Body of pancreas (tissue), 4 donors: Measurements from ENCODE around the gene B3GNT2. TPM values are rescaled to one million over a fixed set of nuclear protein-coding genes. Genes with fewer than 3 reads are reported as not detected.

Experiments used
- ATAC-seq: fragments of 150-250 bp; one replicate; pipeline ENCODE4 v1.9.1; 2016
- DNase-seq, 4 donors: peaks; one replicate each; pipeline ENCODE4 v3.0.0-alpha.2; 2019
- H3K27ac ChIP-seq, 4 donors: fragments of 200-600 bp; sonication (generic); 1 replicate in 3 of 4; 2 replicates in 1 of 4; pipeline versions ENCODE4 v1.5.1 to v1.6.1; 2016 to 2019; ENCODE audit warnings: mild to moderate bottlenecking in 1 of 4, mixed read lengths in 1 of 4, moderate library complexity in 1 of 4
- H3K27me3 ChIP-seq, 2 donors: fragments of 200-600 bp; sonication (generic); one replicate each; pipeline ENCODE4 v1.6.0; 2016; ENCODE audit warnings: mild to moderate bottlenecking in 1 of 2
- H3K36me3 ChIP-seq, 2 donors: fragments of 200-600 bp; sonication (generic); replicated peaks in 1 of 2; 2 replicates each; pipeline ENCODE4 v1.5.1; 2016; ENCODE audit warnings: low read depth in 2 of 2; ENCODE audit not compliant: insufficient read depth in 1 of 2
- H3K4me1 ChIP-seq: fragments of 200-600 bp; sonication (generic); one replicate; pipeline ENCODE4 v1.6.0; 2016
- H3K4me3 ChIP-seq, 2 donors: fragments of 200-600 bp; sonication (generic); 1 replicate in 1 of 2; 2 replicates in 1 of 2; pipeline ENCODE4 v1.5.1; 2016 to 2019
- H3K9me3 ChIP-seq, 3 donors: fragments of 200-600 bp; sonication (generic); 1 replicate in 2 of 3; 2 replicates in 1 of 3; pipeline ENCODE4 v1.5.1; 2016
- POLR2A ChIP-seq, 3 donors: fragments of 450-650 bp; IDR thresholded peaks; one replicate each; pipeline ENCODE4 v1.6.1; 2016; ENCODE audit warnings: antibody characterized with exemption in 3 of 3, mild to moderate bottlenecking in 2 of 3
- WGBS, 2 donors: methylation state at CpG; one replicate each; pipeline ENCODE4 v1.1.5; 2017; 5-methylcytosine and 5-hydroxymethylcytosine counted together
- intact Hi-C: fragments of 100-400 bp; cut with DNase I; formaldehyde crosslinking; loops from one replicate; pipeline ENCODE4 v1.15.1; 2023
- total RNA-seq, 2 donors: library from RNA; depleted of rRNA; stranded (reverse); fragments of >200 nt; gene quantifications; one replicate each; pipeline ENCODE4 v1.1.0, GENCODE V29; 2016
- TF ChIP-seq, protein P1 (sequence below), 7 experiments: fragments of 450-650 bp in 4 of 7; fragments of 200-600 bp in 3 of 7; sonication (generic) in 3 of 7; IDR thresholded peaks; one replicate each; pipeline ENCODE4 v1.5.1; 2016 to 2019; ENCODE audit warnings: antibody characterized with exemption in 7 of 7

Gene B3GNT2
- total RNA-seq, 2 donors from 2014 or later = 12.2 to 15.8 TPM

DNA sequence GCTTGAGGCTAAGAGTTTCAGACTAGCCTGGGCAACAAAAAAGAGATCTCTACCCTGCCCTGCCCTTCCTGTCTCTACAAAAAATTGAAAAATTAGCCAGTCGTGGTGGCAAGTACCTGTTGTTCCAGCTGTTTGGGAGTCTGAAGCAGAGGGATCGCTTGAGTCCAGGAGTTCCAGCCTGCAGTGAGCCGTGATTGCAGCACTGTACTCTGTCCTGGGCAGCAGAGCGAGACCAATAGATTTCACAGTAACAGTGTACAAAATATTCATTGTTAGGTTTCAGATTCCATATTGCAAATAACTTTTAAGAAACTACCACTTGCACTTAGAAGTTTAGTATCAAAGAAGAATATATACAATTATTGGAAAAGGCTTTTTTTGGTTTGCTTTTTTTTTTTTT is 54.3 kb downstream of the B3GNT2 start:
- no peak for TF ChIP-seq POLR2A (IDR thresholded peaks at IDR 0.05)
- TF ChIP-seq, protein P1, sequence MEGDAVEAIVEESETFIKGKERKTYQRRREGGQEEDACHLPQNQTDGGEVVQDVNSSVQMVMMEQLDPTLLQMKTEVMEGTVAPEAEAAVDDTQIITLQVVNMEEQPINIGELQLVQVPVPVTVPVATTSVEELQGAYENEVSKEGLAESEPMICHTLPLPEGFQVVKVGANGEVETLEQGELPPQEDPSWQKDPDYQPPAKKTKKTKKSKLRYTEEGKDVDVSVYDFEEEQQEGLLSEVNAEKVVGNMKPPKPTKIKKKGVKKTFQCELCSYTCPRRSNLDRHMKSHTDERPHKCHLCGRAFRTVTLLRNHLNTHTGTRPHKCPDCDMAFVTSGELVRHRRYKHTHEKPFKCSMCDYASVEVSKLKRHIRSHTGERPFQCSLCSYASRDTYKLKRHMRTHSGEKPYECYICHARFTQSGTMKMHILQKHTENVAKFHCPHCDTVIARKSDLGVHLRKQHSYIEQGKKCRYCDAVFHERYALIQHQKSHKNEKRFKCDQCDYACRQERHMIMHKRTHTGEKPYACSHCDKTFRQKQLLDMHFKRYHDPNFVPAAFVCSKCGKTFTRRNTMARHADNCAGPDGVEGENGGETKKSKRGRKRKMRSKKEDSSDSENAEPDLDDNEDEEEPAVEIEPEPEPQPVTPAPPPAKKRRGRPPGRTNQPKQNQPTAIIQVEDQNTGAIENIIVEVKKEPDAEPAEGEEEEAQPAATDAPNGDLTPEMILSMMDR (IDR thresholded peaks at IDR 0.05) = no peak
- Histone ChIP-seq H3K4me3 (no peak overlapping the region), H3K9me3 (no peaks in the 10 kb centered on the region), H3K27ac (no peak overlapping the region), H3K27me3 (no peaks in the 10 kb centered on the region), H3K4me1 (peaks cover 8% of the 10 kb centered on the region), H3K36me3 (no peaks in the 10 kb centered on the region)
- DNase-seq (no peak), ATAC-seq (no peak)
- intact Hi-C loops = no loop called here
- 84 to 91% methylated on average over 4 of the region's 4 CpGs for WGBS, 2 donors

DNA sequence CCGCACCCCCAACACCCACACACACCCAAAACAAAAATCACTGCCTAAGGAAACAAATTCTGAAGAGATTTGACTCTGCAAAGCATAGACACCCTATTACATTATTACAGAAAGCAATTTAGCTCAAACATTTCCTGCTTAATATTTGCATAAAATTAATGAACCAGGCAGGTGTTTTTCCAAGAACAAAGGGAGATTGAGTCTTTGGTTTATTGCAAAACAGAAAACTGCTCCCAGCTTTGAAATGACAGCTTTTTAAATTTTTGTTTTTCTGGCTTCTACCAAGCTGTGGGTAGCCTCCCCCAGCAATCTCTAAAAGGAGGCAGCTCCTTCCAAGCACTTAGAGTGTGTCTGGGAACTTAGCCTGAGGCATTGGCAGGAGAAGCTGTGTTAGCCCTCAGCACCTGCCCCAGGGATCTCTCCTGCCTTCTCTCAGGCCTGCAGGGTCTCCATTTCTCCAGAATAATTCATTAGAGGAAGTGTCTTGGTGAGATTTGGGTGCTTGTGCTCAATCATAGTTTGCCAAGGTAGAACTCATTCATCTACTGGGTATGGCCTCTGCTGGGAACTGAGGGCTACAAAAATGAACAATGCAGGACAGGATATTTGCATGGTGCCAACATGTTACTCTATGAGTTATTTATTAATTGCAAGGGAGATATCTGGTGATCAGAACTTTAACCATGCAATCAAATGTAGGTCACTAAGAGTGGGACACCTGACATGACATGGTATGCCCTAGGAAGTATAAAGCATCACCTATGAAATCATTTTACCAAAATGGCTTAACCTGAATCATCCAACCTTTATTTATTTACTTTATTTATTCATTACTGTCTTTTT is 58.7 kb downstream of the B3GNT2 start:
- WGBS, 2 donors = 81 to 86% methylated on average over 1 of the region's 1 CpG
- intact Hi-C loops = no loop called here
- no peak for DNase-seq

DNA sequence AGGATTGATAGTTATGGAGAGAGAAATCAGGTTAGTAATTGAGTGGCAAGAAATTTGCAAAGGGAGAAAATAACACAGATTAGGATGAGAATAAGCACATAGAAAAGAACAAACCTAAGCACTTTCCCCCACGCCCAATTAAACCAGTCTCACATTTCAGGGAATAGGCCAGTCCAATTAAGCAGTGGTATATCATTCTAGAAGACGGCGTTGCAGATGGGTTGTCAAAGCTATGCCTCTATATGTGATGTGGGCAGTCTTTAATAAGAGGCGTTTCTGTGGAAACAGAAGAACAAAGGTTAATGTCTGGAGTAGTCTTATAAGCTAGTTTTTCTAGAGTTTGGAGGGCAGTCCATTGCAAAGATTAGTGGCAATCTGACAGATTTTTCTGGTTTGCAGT is 61.6 kb downstream of the B3GNT2 start:
- Histone ChIP-seq H3K27ac (no peak overlapping the region), H3K4me1 (peaks cover 9% of the 10 kb centered on the region), H3K36me3 (no peaks in the 10 kb centered on the region), H3K9me3 (no peaks in the 10 kb centered on the region), H3K4me3 (no peak overlapping the region), H3K27me3 (no peaks in the 10 kb centered on the region)
- 92 to 93% methylated on average over 4 of the region's 4 CpGs for WGBS, 2 donors
- no peak for DNase-seq
- TF ChIP-seq, protein P1 (IDR thresholded peaks at IDR 0.05) = no peak
- TF ChIP-seq POLR2A (IDR thresholded peaks at IDR 0.05) = no peak
- intact Hi-C loops = no loop called here
- no peak for ATAC-seq

More for the DNA sequence above, 58.7 kb downstream of the B3GNT2 start:
- H3K36me3 ChIP-seq = no peaks in the 10 kb centered on the region
- peaks cover 9% of the 10 kb centered on the region for H3K4me1 ChIP-seq
- no peak for ATAC-seq
- TF ChIP-seq, protein P1 (IDR thresholded peaks at IDR 0.05) = no peak
- TF ChIP-seq POLR2A (IDR thresholded peaks at IDR 0.05) = no peak
- no peaks in the 10 kb centered on the region for H3K27me3 ChIP-seq
- H3K9me3 ChIP-seq = no peaks in the 10 kb centered on the region
- peak overlapping the region in 2 of 4 donors; percentile 40 to 50 for H3K27ac ChIP-seq
- no peak overlapping the region for H3K4me3 ChIP-seq

DNA sequence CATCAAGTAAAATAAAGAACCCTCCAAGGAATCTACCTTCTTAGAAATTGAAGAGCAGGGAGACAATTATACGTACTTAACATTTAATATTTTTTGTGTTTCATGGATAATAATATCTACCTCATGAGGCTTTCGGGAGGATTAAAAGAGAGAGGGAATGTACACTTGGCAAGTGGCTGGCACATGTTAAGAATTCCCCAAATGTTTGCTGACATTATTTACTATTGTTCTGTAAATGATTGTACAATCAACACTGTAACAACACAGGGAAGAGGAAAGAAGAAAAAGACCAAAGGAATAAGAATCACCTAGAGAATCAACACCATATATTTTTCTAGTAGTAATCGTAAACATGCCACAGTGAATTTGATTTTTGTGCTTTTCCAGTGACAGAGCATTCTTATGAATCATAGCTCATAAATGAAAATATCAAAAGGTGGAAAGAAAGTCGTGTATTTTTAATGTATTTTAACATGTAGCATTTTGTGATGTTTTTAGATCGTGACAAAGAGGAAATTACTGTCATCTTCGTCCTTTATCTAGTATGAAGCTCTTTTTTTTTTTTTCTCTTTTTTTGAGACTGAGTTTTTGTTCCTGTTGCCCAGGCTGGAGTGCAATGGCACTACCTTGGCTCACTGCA is 67.3 kb downstream of the B3GNT2 start:
- peak; percentile 38 for ATAC-seq
- no peaks in the 10 kb centered on the region for H3K9me3 ChIP-seq
- H3K4me1 ChIP-seq = peaks cover 11% of the 10 kb centered on the region
- H3K27ac ChIP-seq = no peak overlapping the region
- 34 to 36% methylated on average over 6 of the region's 6 CpGs for WGBS, 2 donors
- H3K27me3 ChIP-seq = no peaks in the 10 kb centered on the region
- DNase-seq = no peak
- intact Hi-C loops = no loop called here
- no peak for TF ChIP-seq POLR2A (IDR thresholded peaks at IDR 0.05)
- TF ChIP-seq, protein P1 (IDR thresholded peaks at IDR 0.05) = no peak
- H3K4me3 ChIP-seq = no peak overlapping the region
- no peaks in the 10 kb centered on the region for H3K36me3 ChIP-seq
